ENCODE measurements around the gene HYLS1. TPM values are rescaled to one million over a fixed set of nuclear protein-coding genes. Genes with fewer than 3 reads are reported as not detected.
"Not testable (repeated sequence)": the region's sequence is repeated elsewhere in the genome, so short reads cannot be mapped to it uniquely, and the experiment has no call there.

HYLS1 gene
- total RNA-seq, 4 donors from 2014 or later, result 0.59 to 2.5 (median 1.3) TPM

DNA sequence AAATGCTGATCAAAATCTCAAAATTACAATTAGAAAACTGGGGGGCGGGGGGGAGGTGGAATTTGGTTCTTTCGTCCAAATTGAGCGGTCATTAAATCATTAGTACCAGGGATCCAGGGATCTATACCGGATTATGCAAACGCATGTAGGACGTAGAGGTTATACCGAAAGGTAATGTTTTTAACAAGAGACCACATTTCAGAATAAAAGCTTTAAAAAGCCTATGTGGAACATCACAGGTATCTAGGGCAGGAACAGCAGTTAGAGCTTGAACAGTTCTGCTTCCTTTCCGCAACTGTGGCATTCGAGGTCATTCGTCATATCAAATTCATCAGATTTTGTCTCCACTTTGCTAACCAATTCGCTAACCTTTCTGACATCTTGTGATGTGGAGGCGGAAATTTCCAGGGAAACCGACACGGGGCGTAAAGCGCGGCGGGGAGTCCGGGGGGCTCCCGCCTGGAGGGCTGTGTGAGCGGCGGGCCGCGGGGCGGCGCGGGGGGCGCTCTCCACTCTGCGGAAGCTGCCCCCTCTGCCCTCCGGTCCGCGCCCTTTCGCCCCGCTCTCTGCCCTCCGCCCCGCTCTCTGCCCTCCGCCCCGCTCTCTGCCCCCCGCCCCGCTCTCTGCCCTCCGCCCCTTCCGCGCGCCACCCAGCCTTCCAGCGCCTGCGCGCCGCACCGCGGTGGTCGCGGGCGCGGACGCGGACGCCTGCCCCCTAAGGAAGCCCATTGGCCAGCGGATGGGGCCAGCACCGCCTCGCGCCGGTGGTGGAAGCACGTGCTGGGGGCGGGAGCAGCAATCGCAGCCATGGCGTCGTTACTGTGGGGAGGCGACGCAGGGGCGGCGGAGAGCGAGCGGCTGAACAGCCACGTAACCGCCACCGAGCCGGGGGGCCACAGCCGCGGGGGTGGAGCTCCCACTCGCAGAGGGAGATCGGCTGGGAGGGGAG lies 16.5 kb downstream of the HYLS1 start, which contains the start of gene DDX25:
Gene DDX25 (plus strand): TSS at position 798 of the 949 bp plus-strand sequence. CDS start 10 bp downstream, at position 808.
- WGBS, 2 donors, result 1 to 2% methylated on average over 38 to 63 of the region's 81 CpGs
- no peaks in the 10 kb centered on the region for H3K9me3 ChIP-seq
- TF ChIP-seq POLR2A (IDR thresholded peaks at IDR 0.05), result no peak
- TF ChIP-seq EP300 (IDR thresholded peaks at IDR 0.05), result no peak
- TF ChIP-seq, protein P1, sequence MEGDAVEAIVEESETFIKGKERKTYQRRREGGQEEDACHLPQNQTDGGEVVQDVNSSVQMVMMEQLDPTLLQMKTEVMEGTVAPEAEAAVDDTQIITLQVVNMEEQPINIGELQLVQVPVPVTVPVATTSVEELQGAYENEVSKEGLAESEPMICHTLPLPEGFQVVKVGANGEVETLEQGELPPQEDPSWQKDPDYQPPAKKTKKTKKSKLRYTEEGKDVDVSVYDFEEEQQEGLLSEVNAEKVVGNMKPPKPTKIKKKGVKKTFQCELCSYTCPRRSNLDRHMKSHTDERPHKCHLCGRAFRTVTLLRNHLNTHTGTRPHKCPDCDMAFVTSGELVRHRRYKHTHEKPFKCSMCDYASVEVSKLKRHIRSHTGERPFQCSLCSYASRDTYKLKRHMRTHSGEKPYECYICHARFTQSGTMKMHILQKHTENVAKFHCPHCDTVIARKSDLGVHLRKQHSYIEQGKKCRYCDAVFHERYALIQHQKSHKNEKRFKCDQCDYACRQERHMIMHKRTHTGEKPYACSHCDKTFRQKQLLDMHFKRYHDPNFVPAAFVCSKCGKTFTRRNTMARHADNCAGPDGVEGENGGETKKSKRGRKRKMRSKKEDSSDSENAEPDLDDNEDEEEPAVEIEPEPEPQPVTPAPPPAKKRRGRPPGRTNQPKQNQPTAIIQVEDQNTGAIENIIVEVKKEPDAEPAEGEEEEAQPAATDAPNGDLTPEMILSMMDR (IDR thresholded peaks at IDR 0.05), result no peak
- H3K4me1 ChIP-seq, result peaks cover 0 to 34% (median 14%) of the 10 kb centered on the region in 4 donors
- H3K27ac ChIP-seq, result no peak within 1 kb of the TSS
- no peak for DNase-seq (ENCODE audit: low spot score in 2 of 2)
- peaks cover 0 to 16% (median 0%) of the 10 kb centered on the region in 3 donors for H3K36me3 ChIP-seq
- peaks cover 0 to 28% of the 10 kb centered on the region in 2 donors for H3K27me3 ChIP-seq
- peak within 1 kb of the TSS; percentile 55 to 71 (median 58) for H3K4me3 ChIP-seq

DNA sequence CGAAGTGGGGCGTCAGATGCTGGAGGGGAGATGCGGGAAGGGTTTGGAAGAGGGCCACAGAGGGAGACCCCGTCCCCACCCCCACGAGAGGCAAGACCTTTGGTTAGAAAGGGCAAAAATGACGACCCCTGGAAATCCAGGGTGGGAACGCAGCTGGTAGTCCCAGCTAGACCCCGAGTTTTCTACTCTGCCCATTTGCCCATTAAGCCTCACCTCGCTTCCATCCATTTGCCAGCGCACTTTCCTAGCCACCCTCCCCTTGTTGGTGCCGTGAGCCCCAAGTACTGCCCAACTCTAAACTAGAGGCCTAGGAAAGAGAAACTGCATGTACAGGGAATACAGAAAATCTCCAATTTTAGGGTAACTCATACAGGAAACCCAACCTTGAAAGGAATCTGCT lies 17.2 kb downstream of the HYLS1 start:
- Histone ChIP-seq H3K9me3 (no peaks in the 10 kb centered on the region), H3K4me3 (peak overlapping the region in 2 of 4 donors; percentile 59 to 71), H3K27ac (no peak overlapping the region), H3K27me3 (peaks cover 0 to 28% of the 10 kb centered on the region in 2 donors), H3K4me1 (peaks cover 0 to 34% (median 14%) of the 10 kb centered on the region in 4 donors), H3K36me3 (peaks cover 0 to 9% (median 0%) of the 10 kb centered on the region in 3 donors)
- no peak for DNase-seq (ENCODE audit: low spot score in 2 of 2)
- no peak for TF ChIP-seq EP300 (IDR thresholded peaks at IDR 0.05)
- TF ChIP-seq, protein P1 (IDR thresholded peaks at IDR 0.05), result no peak
- TF ChIP-seq POLR2A (IDR thresholded peaks at IDR 0.05), result no peak
- 43 to 45% methylated on average over 10 to 11 of the region's 11 CpGs for WGBS, 2 donors

DNA sequence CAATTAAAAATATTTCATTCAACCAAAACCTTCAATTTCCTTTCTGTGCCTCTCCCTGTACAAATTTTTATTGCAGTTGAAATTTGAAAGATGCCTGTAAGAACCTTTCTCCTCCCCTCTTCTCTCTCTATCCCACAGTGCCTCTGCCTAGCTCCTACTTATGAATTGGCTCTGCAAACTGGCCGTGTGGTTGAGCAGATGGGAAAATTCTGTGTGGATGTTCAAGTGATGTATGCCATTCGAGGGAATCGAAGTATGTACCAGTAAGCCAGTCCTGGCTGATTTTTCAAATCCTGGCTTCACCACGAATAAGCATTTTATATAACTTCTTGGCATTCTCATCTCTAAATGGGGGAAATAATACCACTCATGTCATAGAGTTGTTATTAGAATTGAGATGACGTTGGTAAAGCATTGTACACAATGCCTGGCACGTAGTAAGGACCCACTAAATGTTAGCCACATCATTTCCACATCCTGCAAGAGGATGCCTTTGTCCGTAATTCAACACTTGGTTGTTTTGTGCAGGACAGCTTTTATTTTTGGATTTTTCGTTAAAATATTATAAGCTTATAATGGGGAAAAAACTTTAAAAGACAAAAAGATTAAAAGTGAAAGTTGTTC lies 22.9 kb downstream of the HYLS1 start:
- Histone ChIP-seq H3K36me3 (no peaks in the 10 kb centered on the region), H3K4me1 (peaks cover 0 to 5% (median 0%) of the 10 kb centered on the region in 4 donors), H3K9me3 (no peaks in the 10 kb centered on the region), H3K27ac (peak overlapping the region in 2 of 4 donors; percentile 17 to 50), H3K27me3 (peaks cover 0 to 10% of the 10 kb centered on the region in 2 donors), H3K4me3 (peak overlapping the region in 1 of 4 donors; percentile 1)
- 30 to 38% methylated on average over 8 of the region's 8 CpGs for WGBS, 2 donors
- no peak for TF ChIP-seq EP300 (IDR thresholded peaks at IDR 0.05)
- TF ChIP-seq, protein P1 (IDR thresholded peaks at IDR 0.05), result no peak
- DNase-seq (ENCODE audit: low spot score in 2 of 2), result no peak

DNA sequence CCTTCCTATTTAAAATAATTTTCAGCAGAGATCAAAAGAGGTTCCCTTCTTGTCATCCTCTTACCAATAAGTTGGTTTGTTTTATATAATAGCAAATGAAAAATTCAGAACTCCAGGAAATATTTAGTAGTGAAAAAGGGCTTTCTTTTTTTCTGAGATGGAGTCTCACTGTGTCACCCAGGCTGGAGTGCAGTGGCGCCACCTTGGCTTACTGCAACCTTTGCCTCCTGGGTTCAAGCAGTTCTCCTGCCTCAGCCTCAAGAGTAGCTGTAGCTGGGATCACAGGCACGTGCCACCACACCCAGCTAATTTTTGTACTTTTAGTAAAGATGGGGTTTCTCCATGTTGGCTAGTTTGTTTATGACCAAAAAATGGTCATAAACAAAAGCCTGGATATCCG lies 27.1 kb downstream of the HYLS1 start:
- H3K4me3 ChIP-seq; DNase-seq (ENCODE audit: low spot score in 2 of 2); H3K4me1 ChIP-seq; H3K9me3 ChIP-seq; H3K36me3 ChIP-seq; H3K27ac ChIP-seq: not testable (repeated sequence)
- peaks cover 0 to 11% of the 10 kb centered on the region in 2 donors for H3K27me3 ChIP-seq
- WGBS, 2 donors, result 86 to 87% methylated on average over 3 of the region's 3 CpGs

DNA sequence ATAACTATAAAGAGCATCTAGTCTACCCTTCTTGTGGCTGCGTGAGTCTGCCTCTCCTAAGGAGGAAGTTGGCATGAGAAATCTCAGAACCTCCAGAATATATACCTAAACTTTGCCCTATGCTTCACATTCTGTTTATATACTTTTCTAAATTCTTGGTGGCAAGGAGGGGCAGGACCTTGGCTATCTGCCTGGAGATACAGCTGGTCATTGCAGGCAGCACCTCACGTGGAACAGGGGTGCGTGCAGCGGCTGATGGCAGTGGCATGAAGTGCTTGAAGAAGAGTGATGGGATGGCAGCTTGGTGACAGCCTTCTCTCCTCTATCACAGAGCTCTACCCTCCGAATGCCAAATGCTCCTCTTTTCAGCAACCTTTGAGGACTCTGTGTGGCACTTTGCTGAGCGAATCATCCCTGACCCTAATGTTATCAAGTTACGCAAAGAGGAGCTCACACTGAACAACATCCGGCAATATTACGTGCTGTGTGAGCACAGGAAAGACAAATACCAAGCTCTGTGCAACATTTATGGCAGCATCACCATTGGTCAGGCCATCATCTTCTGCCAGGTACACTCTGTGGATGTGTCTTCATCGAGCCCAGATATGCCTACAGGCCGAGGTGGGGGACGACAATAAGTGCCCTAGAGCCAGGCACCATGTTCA lies 29.3 kb downstream of the HYLS1 start:
- Histone ChIP-seq H3K27me3 (peaks cover 0 to 11% of the 10 kb centered on the region in 2 donors), H3K9me3 (no peaks in the 10 kb centered on the region), H3K4me1 (no peaks in the 10 kb centered on the region), H3K4me3 (no peak overlapping the region), H3K36me3 (no peaks in the 10 kb centered on the region), H3K27ac (no peak overlapping the region)
- 79 to 90% methylated on average over 12 of the region's 12 CpGs for WGBS, 2 donors
- TF ChIP-seq, protein P1 (IDR thresholded peaks at IDR 0.05), result no peak
- TF ChIP-seq POLR2A (IDR thresholded peaks at IDR 0.05) (no peak), EP300 (IDR thresholded peaks at IDR 0.05) (no peak)
- no peak for DNase-seq (ENCODE audit: low spot score in 2 of 2)

All from tibial nerve (tissue), 4 donors.